ENCODE results near the gene RRP8. TPM values are rescaled to one million over a fixed set of nuclear protein-coding genes. Genes with fewer than 3 reads are reported as not detected.

RRP8 gene
- 45.2 and 53.8 TPM in 2 replicates for total RNA-seq (2011; cell fraction: chromatin; rRNA removed; ENCODE audit: low replicate concordance)
- total RNA-seq (2011; cell fraction: nucleolus; rRNA removed), result 28.2 and 28.5 TPM in 2 replicates
- 33.8 and 40.3 TPM in 2 replicates for total RNA-seq (2011; cell fraction: nucleoplasm; rRNA removed)
- total RNA-seq (2014; rRNA removed), result 27.9 and 47.5 TPM in 2 replicates
- 33.5 and 37.0 TPM in 2 replicates for total RNA-seq (2014; rRNA removed; fragmentation: Illumina TruSeq; extraction: Trizol)
- 31.5 and 32.6 TPM in 2 replicates for total RNA-seq (2015; rRNA removed; fragmentation: Illumina TruSeq; extraction: Trizol)
- 41.0 and 47.2 TPM in 2 replicates for total RNA-seq (2021)
- polyA plus RNA-seq (2011; rRNA removed), result 28.1 and 29.8 TPM in 2 replicates
- 10.9 and 15.1 TPM in 2 replicates for polyA plus RNA-seq (2011; cell fraction: cytosol; rRNA removed)
- 30.2 and 30.7 TPM in 2 replicates for polyA plus RNA-seq (2011; cell fraction: nucleus; rRNA removed)
- polyA plus RNA-seq (2012), result 22.8 and 24.8 TPM in 2 replicates
- 34.6 and 47.3 TPM in 2 replicates for polyA plus RNA-seq (2014; fragmentation: Illumina TruSeq; extraction: Trizol)
- 10 to 100 TPM in 1 of 2 experiments, 1 to 10 TPM in 1; 5.7 to 11.4 TPM for polyA plus RNA-seq (2014; fragmentation: Nextera tagmentation; extraction: Ambion mirVana)
- polyA plus RNA-seq (2014; rRNA removed), result 26.1 and 33.4 TPM in 2 replicates
- polyA minus RNA-seq (2011; rRNA and poly(A)+ RNA removed), result 19.2 and 20.6 TPM in 2 replicates
- 8.9 and 17.8 TPM in 2 replicates for polyA minus RNA-seq (2011; cell fraction: cytosol; rRNA and poly(A)+ RNA removed)
- 29.8 and 39.9 TPM in 2 replicates for polyA minus RNA-seq (2011; cell fraction: nucleus; rRNA and poly(A)+ RNA removed)
- percentile 95 among the genes with signal in this experiment for Bru-seq, nascent RNA
- percentile 91 among the genes with signal in this experiment for BruChase-seq, experiment 1, labeled RNA remaining after a 2-hour chase
- percentile 91 among the genes with signal in this experiment for BruChase-seq, experiment 2, labeled RNA remaining after a 6-hour chase
- long read RNA-seq, experiment 1, full-length matches to known transcripts, result 96 of 128 reads
- long read RNA-seq, experiment 1, partial matches to known transcripts, result 14 of 128 reads
- long read RNA-seq, experiment 1, other reads (novel, unspliced or antisense), result 18 of 128 reads
- long read RNA-seq, experiment 2, full-length matches to known transcripts, result 32 of 64 reads
- long read RNA-seq, experiment 2, partial matches to known transcripts, result 22 of 64 reads
- long read RNA-seq, experiment 2, other reads (novel, unspliced or antisense), result 10 of 64 reads
- long read RNA-seq, experiment 3, full-length matches to known transcripts, result 47 of 64 reads
- long read RNA-seq, experiment 3, partial matches to known transcripts, result 9 of 64 reads
- long read RNA-seq, experiment 3, other reads (novel, unspliced or antisense), result 8 of 64 reads

DNA sequence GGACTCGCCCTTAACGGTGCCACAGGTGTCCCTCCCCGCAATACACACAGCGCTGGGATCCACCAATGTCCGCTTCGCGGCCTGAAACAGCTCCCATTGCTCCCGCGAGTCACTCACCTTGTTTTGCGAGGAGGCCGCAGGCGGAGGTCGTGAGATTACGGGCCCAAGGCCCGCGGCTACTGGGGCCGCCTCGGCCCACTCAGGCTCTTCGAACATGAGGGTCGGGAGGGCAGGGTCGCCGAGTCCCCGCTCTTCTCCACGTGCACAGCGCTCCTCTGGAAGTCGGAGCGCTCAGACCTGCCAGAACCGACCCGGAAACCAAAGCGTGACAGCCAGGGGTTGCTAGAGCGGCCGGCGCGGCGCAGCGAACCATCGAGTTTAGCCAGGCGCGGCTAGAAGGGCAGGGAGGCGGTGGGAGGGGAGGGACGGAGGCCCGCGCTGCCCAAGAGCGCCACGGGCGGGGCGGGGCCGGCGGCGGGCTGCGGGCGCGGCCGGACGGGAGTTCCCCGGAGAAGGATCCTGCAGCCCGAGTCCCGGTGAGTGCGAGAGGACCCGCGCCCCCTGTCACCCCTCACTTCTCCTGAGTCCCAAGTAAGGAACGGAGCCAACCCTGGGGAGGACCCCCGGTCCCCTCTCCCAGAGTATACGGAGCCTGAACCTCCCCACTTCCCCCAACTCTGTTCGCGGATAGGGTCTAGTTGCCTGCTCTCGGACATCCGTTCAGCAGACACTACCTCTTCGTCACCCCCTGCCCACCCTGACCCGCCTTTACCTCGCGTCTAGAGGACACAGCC, at the start of gene RRP8, which contains the start of gene ILK:
Gene RRP8 (minus strand): TSS at position 330 of the 794 bp plus-strand sequence. CDS start 114 bp downstream, at position 216.
Gene ILK (plus strand): TSS at position 488 of the 794 bp plus-strand sequence. CDS start 498 bp downstream, outside the sequence.
- Histone ChIP-seq H3K4me1 (replicated peaks in 1 of 2; ENCODE audit: control insufficient read depth in 2 of 2, insufficient read depth in 2 of 2, low read length in 2 of 2) (peaks cover 31 to 32% of the 10 kb centered on the region in 2 experiments), H3K4me3 (peak within 1 kb of the TSS; percentile 95), H4K20me1 (replicated peaks; ENCODE audit: control insufficient read depth, insufficient read depth, low read length) (no peaks in the 10 kb centered on the region), H3K36me3 (ENCODE audit: control insufficient read depth, insufficient read depth, low read length) (peaks cover 62% of the 10 kb centered on the region), H3K9me3 (replicated peaks; ENCODE audit: control insufficient read depth, insufficient read depth, low read depth, low read length) (no peaks in the 10 kb centered on the region), H3K27me3 (ENCODE audit: control insufficient read depth in 2 of 2, insufficient read depth in 2 of 2, low read length in 2 of 2) (no peaks in the 10 kb centered on the region), H2AFZ (ENCODE audit: low read depth, low read length) (peak within 1 kb of the TSS; percentile 83), H3K79me2 (ENCODE audit: control insufficient read depth, insufficient read depth, low read length) (peaks cover 89% of the 10 kb centered on the region), H3K27ac (ENCODE audit: extremely low read depth, low read depth, low read length) (peak within 1 kb of the TSS; percentile 87), H3K4me2 (ENCODE audit: insufficient read depth, low read length) (peak within 1 kb of the TSS; percentile 97), H3K9me1 (ENCODE audit: control insufficient read depth, insufficient read depth, low read length) (peaks cover 10% of the 10 kb centered on the region), H3K9ac (ENCODE audit: insufficient read depth in 1 of 2, low read depth in 2 of 2, low read length in 2 of 2) (peak within 1 kb of the TSS; percentile 92 to 100)
- no TSS peak for BruUV-seq (replicated peaks)
- POLR2A ChIA-PET, result interaction anchor here (0.6 to 2.5 kb wide), 13 partner anchors 9 to 169 kb away, joined by 3 to 17 read pairs (median 3); partner anchors contain the start of gene TPP1
- CTCF ChIA-PET (ENCODE audit: low intra/inter-chr PET ratio), result interaction anchor here (2.5 kb wide), 1 partner anchor 72 kb away, joined by 11 read pairs; no protein-coding TSS in a partner anchor
- intact Hi-C loops (cut with micrococcal nuclease) (loop anchor here (1.0 to 5.0 kb wide), 6 partner anchors 35 to 129 kb away; partner anchors contain the start of gene MRPL17), in situ Hi-C loops (cut with MboI) (no loop called here)
- DNase-seq (ENCODE audit: extremely low read depth in 1 of 4, low spot score in 3 of 4), result peak; percentile 91 to 95 (median 93)
- ATAC-seq, result peak; percentile 88
- peak; percentile 62 for FAIRE-seq
- WGBS (ENCODE audit: insufficient coverage, low coverage, missing lambda C conversion rate), result under 1% methylated on average over 42 of the region's 72 CpGs
- TF ChIP-seq ZFX (CRISPR knock-in tag; IDR thresholded peaks at IDR 0.05) (peak; percentile 95), PKNOX1 (IDR thresholded peaks at IDR 0.05) (peak; percentile 56), FOXJ2 (tag; IDR thresholded peaks at IDR 0.05) (0 out of 2 replicates have a peak, but pooled peaks have one; percentile 27), POLR2A (conservative IDR thresholded peaks at IDR 0.05) (peak; percentile 84), RCOR1 (IDR thresholded peaks at IDR 0.05; ENCODE audit: borderline replicate concordance in 1 of 2, low read depth in 2 of 2, low read length in 2 of 2) (peak in 1 of 2 experiments; percentile 69; a peak in 2 of 4 replicates), SIN3B (IDR thresholded peaks at IDR 0.05; ENCODE audit: low read depth) (peak; percentile 74; the same call in 1 of the 2 replicates), L3MBTL2 (IDR thresholded peaks at IDR 0.05) (peak; percentile 84), ESRRA (IDR thresholded peaks at IDR 0.05; ENCODE audit: borderline replicate concordance, low read depth) (peak; percentile 81; the same call in 1 of the 2 replicates), TCF3 (CRISPR knock-in tag; IDR thresholded peaks at IDR 0.05) (peak; percentile 37), SREBF2 (CRISPR knock-in tag; IDR thresholded peaks at IDR 0.05) (peak; percentile 96; the same call in 1 of the 2 replicates), ILF3 (IDR thresholded peaks at IDR 0.05; ENCODE audit: borderline replicate concordance) (0 out of 2 replicates have a peak, but pooled peaks have one; percentile 55)
- TF ChIP-seq, protein P1, sequence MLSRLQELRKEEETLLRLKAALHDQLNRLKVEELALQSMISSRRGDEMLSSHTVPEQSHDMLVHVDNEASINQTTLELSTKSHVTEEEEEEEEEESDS (CRISPR knock-in tag; IDR thresholded peaks at IDR 0.05), result no peak

Measured in K562 (cell line).